Right lobe of liver (tissue), 6 donors: ENCODE measurements around the gene SFI1. TPM values are rescaled to one million over a fixed set of nuclear protein-coding genes. Genes with fewer than 3 reads are reported as not detected.

Experiments used
- ATAC-seq, 4 donors: fragments of 200-7000 bp; cut with Tn5 transposase; one replicate each; pipeline ENCODE4 v1.9.1; 2020; ENCODE audit warnings: mild to moderate bottlenecking in 4 of 4, moderate library complexity in 4 of 4
- DNase-seq, 3 donors: peaks; one replicate each; pipeline ENCODE4 v3.0.0-alpha.2; 2020
- H3K27ac ChIP-seq, 3 donors: fragments of 200-600 bp; one replicate each; pipeline ENCODE4 v1.8.0; 2022
- H3K27me3 ChIP-seq, 2 donors: fragments of 200-600 bp; one replicate each; pipeline ENCODE4 v1.8.0; 2022
- H3K36me3 ChIP-seq, 4 donors: fragments of 200-600 bp; sonication (generic) in 1 of 4; one replicate each; pipeline versions ENCODE4 v1.5.1 to v1.8.0; 2017 to 2022; ENCODE audit warnings: control low read depth in 1 of 4
- H3K4me1 ChIP-seq, 4 donors: fragments of 200-600 bp; sonication (generic) in 1 of 4; one replicate each; pipeline versions ENCODE4 v1.5.1 to v1.8.0; 2017 to 2022; ENCODE audit warnings: control low read depth in 1 of 4
- H3K4me3 ChIP-seq, 3 donors: fragments of 200-600 bp; one replicate each; pipeline ENCODE4 v1.8.0; 2022
- H3K9me3 ChIP-seq, 4 donors: fragments of 200-600 bp; sonication (generic) in 1 of 4; one replicate each; pipeline versions ENCODE4 v1.5.1 to v1.8.0; 2017 to 2022; ENCODE audit warnings: control low read depth in 1 of 4
- CTCF ChIP-seq, 4 donors: fragments of 200-600 bp in 3 of 4; fragments of 450-650 bp in 1 of 4; IDR thresholded peaks; one replicate each; pipeline versions ENCODE4 v1.5.1 to v1.8.0; 2016 to 2022; ENCODE audit warnings: antibody characterized with exemption in 4 of 4, mild to moderate bottlenecking in 2 of 4
- POLR2A ChIP-seq: fragments of 450-650 bp; IDR thresholded peaks from one replicate; pipeline ENCODE4 v1.6.1; 2017; ENCODE audit warnings: antibody characterized with exemption, mild to moderate bottlenecking
- WGBS: methylation state at CpG from one replicate; pipeline ENCODE4 v1.1.6; 2018; ENCODE audit warnings: low coverage, low lambda C conversion rate; ENCODE audit not compliant: insufficient coverage; ENCODE audit errors: missing lambda C conversion rate; 5-methylcytosine and 5-hydroxymethylcytosine counted together
- intact Hi-C, 2 donors: fragments of 100-400 bp; cut with DNase I; formaldehyde crosslinking; loops; one replicate each; pipeline versions ENCODE4 v1.11.2 to v1.14.1; 2022
- total RNA-seq, 6 experiments: library from RNA; depleted of rRNA in 2 of 6; stranded (reverse); fragments of >200 nt in 2 of 6; fragmentation: NEBNext Ultra II Directional in 3 of 6; extraction: Animal tissue kit (Norgen Biotek cat#: 25700) in 3 of 6; gene quantifications; one replicate each; pipeline versions ENCODE4 v1.1.0 to v1.2.4, GENCODE V29; 2016 to 2023
- donor health status: DM: no; HTN: yes; CAD: no.
- donor health status: DM: no; HTN: no; CAD: no.
- donor health status: DM: no; HTN: no; CAD: no.
- donor health status: DM: no; HTN: yes; CAD: no.
- donor health status: DM: no; HTN: yes; CAD: no.

The SFI1 gene
- total RNA-seq, 6 experiments from 2014 or later, result 7.0 to 14.0 (median 8.7) TPM

- Histone ChIP-seq H3K27me3 (no peaks in the 10 kb centered on the region), H3K4me3 (peak overlapping the region; percentile 60 to 82 (median 63)), H3K9me3 (no peaks in the 10 kb centered on the region), H3K27ac (peak overlapping the region; percentile 68 to 94 (median 80)), H3K36me3 (peaks cover 0 to 2% (median 0%) of the 10 kb centered on the region in 4 donors), H3K4me1 (peaks cover 0 to 35% (median 9%) of the 10 kb centered on the region in 4 donors)
- TF ChIP-seq CTCF (IDR thresholded peaks at IDR 0.05) (no peak), POLR2A (peak; percentile 30)
- DNase-seq (peak; percentile 76 to 85 (median 84)), ATAC-seq (peak; percentile 63 to 78 (median 65))
- intact Hi-C loops, result loop anchor here in 1 of 2 donors (5.0 kb wide), 1 partner anchor 68 kb away; no protein-coding TSS in a partner anchor
- WGBS, result 24% methylated on average over 11 of the region's 65 CpGs
Measured at GRCh38 chr22:31630331-31631329, 134.3 kb downstream of the SFI1 start.

GRCh38 chr22:31631436-31631835 is 135.1 kb downstream of the SFI1 start:
- DNase-seq (no peak), ATAC-seq (no peak)
- TF ChIP-seq POLR2A (no peak), CTCF (IDR thresholded peaks at IDR 0.05) (no peak)
- Histone ChIP-seq H3K27me3 (no peaks in the 10 kb centered on the region), H3K27ac (peak overlapping the region in 2 of 3 donors; percentile 68 to 94), H3K9me3 (no peaks in the 10 kb centered on the region), H3K36me3 (peaks cover 0 to 2% (median 0%) of the 10 kb centered on the region in 4 donors), H3K4me1 (peaks cover 0 to 36% (median 11%) of the 10 kb centered on the region in 4 donors), H3K4me3 (no peak overlapping the region)
- intact Hi-C loops, result loop anchor here in 1 of 2 donors (5.0 kb wide), 1 partner anchor 69 kb away; no protein-coding TSS in a partner anchor
- WGBS, result 94% methylated on average over 3 of the region's 9 CpGs

- peaks cover 0 to 2% (median 0%) of the 10 kb centered on the region in 4 donors for H3K36me3 ChIP-seq
- H3K27ac ChIP-seq, result peak overlapping the region in 2 of 3 donors; percentile 30 to 36
- H3K4me3 ChIP-seq, result no peak overlapping the region
- H3K4me1 ChIP-seq, result peaks cover 0 to 18% (median 8%) of the 10 kb centered on the region in 4 donors
- no peaks in the 10 kb centered on the region for H3K9me3 ChIP-seq
- intact Hi-C loops, result no loop called here
- ATAC-seq (peak; percentile 61 to 78 (median 72)), DNase-seq (peak in 2 of 3 donors; percentile 74 to 80)
- no peak for TF ChIP-seq CTCF (IDR thresholded peaks at IDR 0.05)
- no peak for TF ChIP-seq POLR2A
- no peaks in the 10 kb centered on the region for H3K27me3 ChIP-seq
- 69% methylated on average over 7 of the region's 13 CpGs for WGBS
Measured at GRCh38 chr22:31635638-31636306, 139.4 kb downstream of the SFI1 start.

GRCh38 chr22:31637447-31637890 is 141.1 kb downstream of the SFI1 start:
- WGBS, result 66% methylated on average over 9 of the region's 10 CpGs
- DNase-seq, result peak in 1 of 3 donors; percentile 69
- TF ChIP-seq POLR2A (no peak), CTCF (IDR thresholded peaks at IDR 0.05) (no peak)
- intact Hi-C loops, result no loop called here
- peak overlapping the region in 2 of 3 donors; percentile 49 to 74 for H3K27ac ChIP-seq
- peak overlapping the region; percentile 1 to 28 (median 2) for H3K4me3 ChIP-seq
- ATAC-seq, result peak in 3 of 4 donors; percentile 11 to 30 (median 26)
- no peaks in the 10 kb centered on the region for H3K27me3 ChIP-seq
- no peaks in the 10 kb centered on the region for H3K9me3 ChIP-seq
- H3K36me3 ChIP-seq, result peaks cover 0 to 5% (median 0%) of the 10 kb centered on the region in 4 donors
- peaks cover 0 to 18% (median 8%) of the 10 kb centered on the region in 4 donors for H3K4me1 ChIP-seq
